HEK293 (cell line): ENCODE data around the gene CEP350.

ENCODE experiments used
- HOXC10 ChIP-seq: sonication (generic); formaldehyde crosslinking; IDR thresholded peaks from 2 replicates; pipeline ENCODE4 v1.8.1; 2023; ENCODE audit warnings: mild to moderate bottlenecking, missing genetic modification reagents
- KLF8 ChIP-seq: fragments of 450-650 bp; formaldehyde crosslinking; IDR thresholded peaks from 2 replicates; pipeline ENCODE4 v1.5.1; 2016; ENCODE audit warnings: missing biosample characterization, missing genetic modification characterization
- ZIC2 ChIP-seq: fragments of 450-650 bp; formaldehyde crosslinking; IDR thresholded peaks from 2 replicates; pipeline ENCODE4 v1.5.1; 2016; ENCODE audit warnings: missing biosample characterization, missing genetic modification characterization
- ZNF202 ChIP-seq: fragments of 450-650 bp; formaldehyde crosslinking; IDR thresholded peaks from 2 replicates; pipeline ENCODE4 v1.5.1; 2016; ENCODE audit warnings: missing biosample characterization, missing genetic modification characterization, borderline replicate concordance
- ZNF398 ChIP-seq: fragments of 450-650 bp; formaldehyde crosslinking; IDR thresholded peaks from 2 replicates; pipeline ENCODE4 v1.5.1; 2017; ENCODE audit warnings: missing biosample characterization, missing genetic modification characterization
- ZNF426 ChIP-seq: fragments of 450-650 bp; formaldehyde crosslinking; IDR thresholded peaks from 2 replicates; pipeline ENCODE4 v1.5.1; 2017; ENCODE audit warnings: missing biosample characterization, missing genetic modification characterization, mild to moderate bottlenecking, inconsistent platforms, moderate library complexity
- ZNF48 ChIP-seq: fragments of 450-650 bp; formaldehyde crosslinking; IDR thresholded peaks from 2 replicates; pipeline ENCODE4 v1.5.1; 2016; ENCODE audit warnings: missing biosample characterization, missing genetic modification characterization
- ZNF629 ChIP-seq: fragments of 450-650 bp; formaldehyde crosslinking; IDR thresholded peaks from 2 replicates; pipeline ENCODE4 v1.5.1; 2017; ENCODE audit warnings: missing biosample characterization, missing genetic modification characterization
- ZNF639 ChIP-seq: fragments of 450-650 bp; formaldehyde crosslinking; IDR thresholded peaks from 2 replicates; pipeline ENCODE4 v1.5.1; 2016; ENCODE audit warnings: missing biosample characterization, missing genetic modification characterization
- ZNF664 ChIP-seq: fragments of 450-650 bp; formaldehyde crosslinking; IDR thresholded peaks from 2 replicates; pipeline ENCODE4 v1.5.1; 2016; ENCODE audit warnings: missing biosample characterization, missing genetic modification characterization
- ZNF692 ChIP-seq: fragments of 450-650 bp; formaldehyde crosslinking; IDR thresholded peaks from 2 replicates; pipeline ENCODE4 v1.5.1; 2016; ENCODE audit warnings: missing biosample characterization, missing genetic modification characterization
- ZNF76 ChIP-seq: fragments of 450-650 bp; formaldehyde crosslinking; IDR thresholded peaks from 2 replicates; pipeline ENCODE4; 2016; ENCODE audit warnings: low read depth, missing biosample characterization, missing genetic modification characterization, borderline replicate concordance
- TF ChIP-seq, protein P1 (sequence below): fragments of 450-650 bp; formaldehyde crosslinking; IDR thresholded peaks from 2 replicates; pipeline ENCODE4 v1.5.1; 2016; ENCODE audit warnings: missing biosample characterization, missing genetic modification characterization, borderline replicate concordance
- TF ChIP-seq, protein P2 (sequence below): fragments of 450-650 bp; formaldehyde crosslinking; IDR thresholded peaks from 2 replicates; pipeline ENCODE4 v1.5.1; 2016; ENCODE audit warnings: missing biosample characterization, missing genetic modification characterization
- TF ChIP-seq, protein P3 (sequence below): fragments of 450-650 bp; formaldehyde crosslinking; IDR thresholded peaks from 2 replicates; pipeline ENCODE4 v1.5.1; 2016; ENCODE audit warnings: missing biosample characterization, missing genetic modification characterization
- TF ChIP-seq, protein P4 (sequence below): fragments of 450-650 bp; formaldehyde crosslinking; IDR thresholded peaks from 2 replicates; pipeline ENCODE4 v1.5.1; 2016; ENCODE audit warnings: missing biosample characterization, missing genetic modification characterization, borderline replicate concordance

Gene CEP350

GRCh38 chr1:179973198-179974110, 18.8 kb downstream of the CEP350 start (continued):
- no peak for TF ChIP-seq ZNF426 (tag by site-specific recombination)
- TF ChIP-seq, protein P1, sequence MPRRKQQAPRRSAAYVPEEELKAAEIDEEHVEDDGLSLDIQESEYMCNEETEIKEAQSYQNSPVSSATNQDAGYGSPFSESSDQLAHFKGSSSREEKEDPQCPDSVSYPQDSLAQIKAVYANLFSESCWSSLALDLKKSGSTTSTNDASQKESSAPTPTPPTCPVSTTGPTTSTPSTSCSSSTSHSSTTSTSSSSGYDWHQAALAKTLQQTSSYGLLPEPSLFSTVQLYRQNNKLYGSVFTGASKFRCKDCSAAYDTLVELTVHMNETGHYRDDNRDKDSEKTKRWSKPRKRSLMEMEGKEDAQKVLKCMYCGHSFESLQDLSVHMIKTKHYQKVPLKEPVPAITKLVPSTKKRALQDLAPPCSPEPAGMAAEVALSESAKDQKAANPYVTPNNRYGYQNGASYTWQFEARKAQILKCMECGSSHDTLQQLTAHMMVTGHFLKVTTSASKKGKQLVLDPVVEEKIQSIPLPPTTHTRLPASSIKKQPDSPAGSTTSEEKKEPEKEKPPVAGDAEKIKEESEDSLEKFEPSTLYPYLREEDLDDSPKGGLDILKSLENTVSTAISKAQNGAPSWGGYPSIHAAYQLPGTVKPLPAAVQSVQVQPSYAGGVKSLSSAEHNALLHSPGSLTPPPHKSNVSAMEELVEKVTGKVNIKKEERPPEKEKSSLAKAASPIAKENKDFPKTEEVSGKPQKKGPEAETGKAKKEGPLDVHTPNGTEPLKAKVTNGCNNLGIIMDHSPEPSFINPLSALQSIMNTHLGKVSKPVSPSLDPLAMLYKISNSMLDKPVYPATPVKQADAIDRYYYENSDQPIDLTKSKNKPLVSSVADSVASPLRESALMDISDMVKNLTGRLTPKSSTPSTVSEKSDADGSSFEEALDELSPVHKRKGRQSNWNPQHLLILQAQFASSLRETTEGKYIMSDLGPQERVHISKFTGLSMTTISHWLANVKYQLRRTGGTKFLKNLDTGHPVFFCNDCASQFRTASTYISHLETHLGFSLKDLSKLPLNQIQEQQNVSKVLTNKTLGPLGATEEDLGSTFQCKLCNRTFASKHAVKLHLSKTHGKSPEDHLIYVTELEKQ (tag by site-specific recombination) = no peak; the same call in 1 of the 2 replicates
- peak; percentile 95 for TF ChIP-seq ZNF629
- 0 out of 2 replicates have a peak, but pooled peaks have one; percentile 20 for TF ChIP-seq ZNF76 (tag by site-specific recombination)
- TF ChIP-seq ZNF48 (tag by site-specific recombination) = no peak
- TF ChIP-seq ZNF202 (tag by site-specific recombination) = no peak
- peak; percentile 58; the same call in 1 of the 2 replicates for TF ChIP-seq KLF8 (tag by site-specific recombination)
- TF ChIP-seq, protein P2, sequence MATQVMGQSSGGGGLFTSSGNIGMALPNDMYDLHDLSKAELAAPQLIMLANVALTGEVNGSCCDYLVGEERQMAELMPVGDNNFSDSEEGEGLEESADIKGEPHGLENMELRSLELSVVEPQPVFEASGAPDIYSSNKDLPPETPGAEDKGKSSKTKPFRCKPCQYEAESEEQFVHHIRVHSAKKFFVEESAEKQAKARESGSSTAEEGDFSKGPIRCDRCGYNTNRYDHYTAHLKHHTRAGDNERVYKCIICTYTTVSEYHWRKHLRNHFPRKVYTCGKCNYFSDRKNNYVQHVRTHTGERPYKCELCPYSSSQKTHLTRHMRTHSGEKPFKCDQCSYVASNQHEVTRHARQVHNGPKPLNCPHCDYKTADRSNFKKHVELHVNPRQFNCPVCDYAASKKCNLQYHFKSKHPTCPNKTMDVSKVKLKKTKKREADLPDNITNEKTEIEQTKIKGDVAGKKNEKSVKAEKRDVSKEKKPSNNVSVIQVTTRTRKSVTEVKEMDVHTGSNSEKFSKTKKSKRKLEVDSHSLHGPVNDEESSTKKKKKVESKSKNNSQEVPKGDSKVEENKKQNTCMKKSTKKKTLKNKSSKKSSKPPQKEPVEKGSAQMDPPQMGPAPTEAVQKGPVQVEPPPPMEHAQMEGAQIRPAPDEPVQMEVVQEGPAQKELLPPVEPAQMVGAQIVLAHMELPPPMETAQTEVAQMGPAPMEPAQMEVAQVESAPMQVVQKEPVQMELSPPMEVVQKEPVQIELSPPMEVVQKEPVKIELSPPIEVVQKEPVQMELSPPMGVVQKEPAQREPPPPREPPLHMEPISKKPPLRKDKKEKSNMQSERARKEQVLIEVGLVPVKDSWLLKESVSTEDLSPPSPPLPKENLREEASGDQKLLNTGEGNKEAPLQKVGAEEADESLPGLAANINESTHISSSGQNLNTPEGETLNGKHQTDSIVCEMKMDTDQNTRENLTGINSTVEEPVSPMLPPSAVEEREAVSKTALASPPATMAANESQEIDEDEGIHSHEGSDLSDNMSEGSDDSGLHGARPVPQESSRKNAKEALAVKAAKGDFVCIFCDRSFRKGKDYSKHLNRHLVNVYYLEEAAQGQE (tag by site-specific recombination) = no peak
- no peak for TF ChIP-seq HOXC10 (CRISPR knock-in tag)
- peak; percentile 52; the same call in 1 of the 2 replicates for TF ChIP-seq ZNF664 (tag by site-specific recombination)
- peak; percentile 69 for TF ChIP-seq ZNF692 (tag by site-specific recombination)
- TF ChIP-seq ZNF398 (tag by site-specific recombination) = peak; percentile 20; the same call in 1 of the 2 replicates
- peak; percentile 53; the same call in 1 of the 2 replicates for TF ChIP-seq ZNF639 (tag by site-specific recombination)
- TF ChIP-seq, protein P3, sequence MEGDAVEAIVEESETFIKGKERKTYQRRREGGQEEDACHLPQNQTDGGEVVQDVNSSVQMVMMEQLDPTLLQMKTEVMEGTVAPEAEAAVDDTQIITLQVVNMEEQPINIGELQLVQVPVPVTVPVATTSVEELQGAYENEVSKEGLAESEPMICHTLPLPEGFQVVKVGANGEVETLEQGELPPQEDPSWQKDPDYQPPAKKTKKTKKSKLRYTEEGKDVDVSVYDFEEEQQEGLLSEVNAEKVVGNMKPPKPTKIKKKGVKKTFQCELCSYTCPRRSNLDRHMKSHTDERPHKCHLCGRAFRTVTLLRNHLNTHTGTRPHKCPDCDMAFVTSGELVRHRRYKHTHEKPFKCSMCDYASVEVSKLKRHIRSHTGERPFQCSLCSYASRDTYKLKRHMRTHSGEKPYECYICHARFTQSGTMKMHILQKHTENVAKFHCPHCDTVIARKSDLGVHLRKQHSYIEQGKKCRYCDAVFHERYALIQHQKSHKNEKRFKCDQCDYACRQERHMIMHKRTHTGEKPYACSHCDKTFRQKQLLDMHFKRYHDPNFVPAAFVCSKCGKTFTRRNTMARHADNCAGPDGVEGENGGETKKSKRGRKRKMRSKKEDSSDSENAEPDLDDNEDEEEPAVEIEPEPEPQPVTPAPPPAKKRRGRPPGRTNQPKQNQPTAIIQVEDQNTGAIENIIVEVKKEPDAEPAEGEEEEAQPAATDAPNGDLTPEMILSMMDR = no peak
- TF ChIP-seq, protein P4, sequence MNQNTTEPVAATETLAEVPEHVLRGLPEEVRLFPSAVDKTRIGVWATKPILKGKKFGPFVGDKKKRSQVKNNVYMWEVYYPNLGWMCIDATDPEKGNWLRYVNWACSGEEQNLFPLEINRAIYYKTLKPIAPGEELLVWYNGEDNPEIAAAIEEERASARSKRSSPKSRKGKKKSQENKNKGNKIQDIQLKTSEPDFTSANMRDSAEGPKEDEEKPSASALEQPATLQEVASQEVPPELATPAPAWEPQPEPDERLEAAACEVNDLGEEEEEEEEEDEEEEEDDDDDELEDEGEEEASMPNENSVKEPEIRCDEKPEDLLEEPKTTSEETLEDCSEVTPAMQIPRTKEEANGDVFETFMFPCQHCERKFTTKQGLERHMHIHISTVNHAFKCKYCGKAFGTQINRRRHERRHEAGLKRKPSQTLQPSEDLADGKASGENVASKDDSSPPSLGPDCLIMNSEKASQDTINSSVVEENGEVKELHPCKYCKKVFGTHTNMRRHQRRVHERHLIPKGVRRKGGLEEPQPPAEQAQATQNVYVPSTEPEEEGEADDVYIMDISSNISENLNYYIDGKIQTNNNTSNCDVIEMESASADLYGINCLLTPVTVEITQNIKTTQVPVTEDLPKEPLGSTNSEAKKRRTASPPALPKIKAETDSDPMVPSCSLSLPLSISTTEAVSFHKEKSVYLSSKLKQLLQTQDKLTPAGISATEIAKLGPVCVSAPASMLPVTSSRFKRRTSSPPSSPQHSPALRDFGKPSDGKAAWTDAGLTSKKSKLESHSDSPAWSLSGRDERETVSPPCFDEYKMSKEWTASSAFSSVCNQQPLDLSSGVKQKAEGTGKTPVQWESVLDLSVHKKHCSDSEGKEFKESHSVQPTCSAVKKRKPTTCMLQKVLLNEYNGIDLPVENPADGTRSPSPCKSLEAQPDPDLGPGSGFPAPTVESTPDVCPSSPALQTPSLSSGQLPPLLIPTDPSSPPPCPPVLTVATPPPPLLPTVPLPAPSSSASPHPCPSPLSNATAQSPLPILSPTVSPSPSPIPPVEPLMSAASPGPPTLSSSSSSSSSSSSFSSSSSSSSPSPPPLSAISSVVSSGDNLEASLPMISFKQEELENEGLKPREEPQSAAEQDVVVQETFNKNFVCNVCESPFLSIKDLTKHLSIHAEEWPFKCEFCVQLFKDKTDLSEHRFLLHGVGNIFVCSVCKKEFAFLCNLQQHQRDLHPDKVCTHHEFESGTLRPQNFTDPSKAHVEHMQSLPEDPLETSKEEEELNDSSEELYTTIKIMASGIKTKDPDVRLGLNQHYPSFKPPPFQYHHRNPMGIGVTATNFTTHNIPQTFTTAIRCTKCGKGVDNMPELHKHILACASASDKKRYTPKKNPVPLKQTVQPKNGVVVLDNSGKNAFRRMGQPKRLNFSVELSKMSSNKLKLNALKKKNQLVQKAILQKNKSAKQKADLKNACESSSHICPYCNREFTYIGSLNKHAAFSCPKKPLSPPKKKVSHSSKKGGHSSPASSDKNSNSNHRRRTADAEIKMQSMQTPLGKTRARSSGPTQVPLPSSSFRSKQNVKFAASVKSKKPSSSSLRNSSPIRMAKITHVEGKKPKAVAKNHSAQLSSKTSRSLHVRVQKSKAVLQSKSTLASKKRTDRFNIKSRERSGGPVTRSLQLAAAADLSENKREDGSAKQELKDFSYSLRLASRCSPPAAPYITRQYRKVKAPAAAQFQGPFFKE (tag by site-specific recombination) = no peak
- no peak for TF ChIP-seq ZIC2 (tag by site-specific recombination)
